Right atrium auricular region (tissue), 2 donors: ENCODE results near the gene PDE4B. TPM values are rescaled to one million over a fixed set of nuclear protein-coding genes. Genes with fewer than 3 reads are reported as not detected.

Experiments
- DNase-seq: peaks from one replicate; pipeline ENCODE4 v3.0.0-alpha.2; 2019; ENCODE audit warnings: low spot score
- H3K27ac ChIP-seq, 2 donors: fragments of 200-600 bp; sonication (generic); 1 replicate in 1 of 2; 2 replicates in 1 of 2; pipeline ENCODE4 v1.5.1; 2016 to 2019
- H3K27me3 ChIP-seq, 2 donors: fragments of 200-600 bp; sonication (generic); one replicate each; pipeline versions ENCODE4 v1.5.1 to v1.6.0; 2017 to 2019
- H3K36me3 ChIP-seq: fragments of 200-600 bp; sonication (generic); one replicate; pipeline ENCODE4 v1.5.1; 2016
- H3K4me1 ChIP-seq, 2 donors: fragments of 200-600 bp; sonication (generic); one replicate each; pipeline versions ENCODE4 v1.5.1 to v1.6.0; 2017 to 2019
- H3K4me3 ChIP-seq, 2 donors: fragments of 200-600 bp; sonication (generic); 1 replicate in 1 of 2; 2 replicates in 1 of 2; pipeline ENCODE4 v1.5.1; 2017 to 2019; ENCODE audit warnings: mild to moderate bottlenecking in 1 of 2, moderate library complexity in 1 of 2
- H3K9me3 ChIP-seq, 2 donors: fragments of 200-600 bp; sonication (generic); one replicate each; pipeline ENCODE4 v1.5.1; 2019
- total RNA-seq, 2 donors: library from RNA; depleted of rRNA; stranded (reverse); fragments of >200 nt; gene quantifications; one replicate each; pipeline ENCODE4 v1.1.0, GENCODE V29; 2016
- TF ChIP-seq, protein P1 (sequence below), 2 donors: fragments of 200-600 bp; sonication (generic); IDR thresholded peaks; one replicate each; pipeline ENCODE4 v1.5.1; 2019; ENCODE audit warnings: antibody characterized with exemption in 2 of 2

The PDE4B gene
- total RNA-seq, 2 donors from 2014 or later, result 16.0 to 27.7 TPM

DNA sequence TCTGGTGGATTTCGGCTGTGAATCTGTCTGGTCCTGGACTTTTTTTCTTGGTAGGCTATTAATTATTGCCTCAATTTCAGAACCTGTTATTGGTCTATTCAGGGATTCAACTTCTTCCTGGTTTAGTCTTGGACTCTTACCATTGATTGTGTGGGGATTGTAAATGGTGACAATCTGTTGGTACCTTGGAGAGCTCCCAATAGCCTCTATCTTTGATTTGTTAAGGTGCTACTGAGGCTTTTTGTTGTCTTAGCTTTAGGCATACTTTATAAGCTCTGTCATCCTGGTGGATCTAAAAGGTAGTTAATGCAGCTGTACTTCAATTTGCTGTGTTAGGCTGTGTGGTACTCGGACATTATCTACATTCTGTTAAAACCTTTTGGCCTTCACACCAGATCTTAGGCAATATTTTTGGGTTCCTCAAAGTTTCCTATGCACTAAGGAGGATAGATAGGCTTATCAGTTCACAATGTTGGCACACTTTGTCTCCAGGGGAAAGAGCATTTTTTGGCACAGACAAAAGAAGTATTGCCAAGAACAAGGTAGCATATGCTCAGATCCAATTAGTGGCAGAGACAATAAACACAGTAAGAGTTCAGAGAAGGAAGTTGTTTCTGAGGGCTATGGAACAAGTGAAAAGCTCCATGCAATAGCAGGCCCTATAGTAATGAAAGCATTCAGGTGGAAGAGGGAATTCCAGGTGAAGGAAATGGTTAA is 230.4 kb downstream of the PDE4B start:
- H3K4me3 ChIP-seq, result no peak overlapping the region
- H3K4me1 ChIP-seq, result no peaks in the 10 kb centered on the region
- no peak overlapping the region for H3K27ac ChIP-seq
- TF ChIP-seq, protein P1, sequence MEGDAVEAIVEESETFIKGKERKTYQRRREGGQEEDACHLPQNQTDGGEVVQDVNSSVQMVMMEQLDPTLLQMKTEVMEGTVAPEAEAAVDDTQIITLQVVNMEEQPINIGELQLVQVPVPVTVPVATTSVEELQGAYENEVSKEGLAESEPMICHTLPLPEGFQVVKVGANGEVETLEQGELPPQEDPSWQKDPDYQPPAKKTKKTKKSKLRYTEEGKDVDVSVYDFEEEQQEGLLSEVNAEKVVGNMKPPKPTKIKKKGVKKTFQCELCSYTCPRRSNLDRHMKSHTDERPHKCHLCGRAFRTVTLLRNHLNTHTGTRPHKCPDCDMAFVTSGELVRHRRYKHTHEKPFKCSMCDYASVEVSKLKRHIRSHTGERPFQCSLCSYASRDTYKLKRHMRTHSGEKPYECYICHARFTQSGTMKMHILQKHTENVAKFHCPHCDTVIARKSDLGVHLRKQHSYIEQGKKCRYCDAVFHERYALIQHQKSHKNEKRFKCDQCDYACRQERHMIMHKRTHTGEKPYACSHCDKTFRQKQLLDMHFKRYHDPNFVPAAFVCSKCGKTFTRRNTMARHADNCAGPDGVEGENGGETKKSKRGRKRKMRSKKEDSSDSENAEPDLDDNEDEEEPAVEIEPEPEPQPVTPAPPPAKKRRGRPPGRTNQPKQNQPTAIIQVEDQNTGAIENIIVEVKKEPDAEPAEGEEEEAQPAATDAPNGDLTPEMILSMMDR (IDR thresholded peaks at IDR 0.05), result no peak
- H3K27me3 ChIP-seq, result no peaks in the 10 kb centered on the region
- DNase-seq, result no peak
- no peaks in the 10 kb centered on the region for H3K9me3 ChIP-seq
- H3K36me3 ChIP-seq, result no peaks in the 10 kb centered on the region

DNA sequence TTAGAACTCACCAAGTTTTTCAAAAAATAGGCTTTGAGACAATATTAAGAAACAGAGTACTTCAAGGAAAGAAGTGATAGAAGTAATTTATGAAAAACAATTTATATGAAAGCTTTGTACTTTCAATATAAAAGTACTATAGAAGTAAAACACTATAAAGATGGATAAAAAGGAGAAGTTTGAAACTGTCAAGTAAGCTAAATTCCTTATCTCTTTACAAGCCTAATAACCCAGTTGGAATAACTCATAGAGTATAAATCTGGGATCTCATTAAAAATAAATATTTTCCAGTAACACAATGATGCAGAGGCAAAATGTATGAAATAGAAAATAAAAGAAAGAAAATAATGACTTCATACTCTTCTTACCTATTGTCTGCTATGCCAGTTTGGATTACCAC is 232.5 kb downstream of the PDE4B start:
- H3K4me3 ChIP-seq, result no peak overlapping the region
- DNase-seq, result no peak
- no peaks in the 10 kb centered on the region for H3K27me3 ChIP-seq
- peaks cover 0 to 1% of the 10 kb centered on the region in 2 donors for H3K9me3 ChIP-seq
- H3K27ac ChIP-seq, result no peak overlapping the region
- TF ChIP-seq, protein P1 (IDR thresholded peaks at IDR 0.05), result no peak
- H3K4me1 ChIP-seq, result no peaks in the 10 kb centered on the region
- H3K36me3 ChIP-seq, result no peaks in the 10 kb centered on the region

DNA sequence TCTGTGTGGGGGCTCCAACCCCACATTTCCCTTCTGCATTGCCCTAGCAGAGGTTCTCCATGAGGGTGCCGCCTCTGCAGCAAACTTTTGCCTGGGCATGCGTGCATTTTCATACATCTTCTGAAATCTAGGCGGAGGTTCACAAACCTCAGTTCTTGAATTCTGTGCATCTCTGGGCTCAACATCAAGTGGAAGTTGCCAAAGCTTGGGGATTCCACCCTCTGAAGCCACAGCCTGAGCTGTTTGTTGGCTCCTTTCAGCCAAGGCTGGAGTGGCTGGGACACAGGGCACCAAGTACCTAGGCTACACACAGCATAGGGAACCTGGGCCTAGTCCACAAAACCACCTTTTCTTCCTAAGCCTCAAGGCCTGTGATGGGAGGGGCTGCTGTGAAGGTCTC is 235.3 kb downstream of the PDE4B start:
- TF ChIP-seq, protein P1 (IDR thresholded peaks at IDR 0.05), result no peak
- DNase-seq, result no peak
- Histone ChIP-seq H3K4me1 (no peaks in the 10 kb centered on the region), H3K9me3 (peaks cover 0 to 9% of the 10 kb centered on the region in 2 donors), H3K36me3 (no peaks in the 10 kb centered on the region), H3K27me3 (no peaks in the 10 kb centered on the region), H3K27ac (no peak overlapping the region), H3K4me3 (no peak overlapping the region)

DNA sequence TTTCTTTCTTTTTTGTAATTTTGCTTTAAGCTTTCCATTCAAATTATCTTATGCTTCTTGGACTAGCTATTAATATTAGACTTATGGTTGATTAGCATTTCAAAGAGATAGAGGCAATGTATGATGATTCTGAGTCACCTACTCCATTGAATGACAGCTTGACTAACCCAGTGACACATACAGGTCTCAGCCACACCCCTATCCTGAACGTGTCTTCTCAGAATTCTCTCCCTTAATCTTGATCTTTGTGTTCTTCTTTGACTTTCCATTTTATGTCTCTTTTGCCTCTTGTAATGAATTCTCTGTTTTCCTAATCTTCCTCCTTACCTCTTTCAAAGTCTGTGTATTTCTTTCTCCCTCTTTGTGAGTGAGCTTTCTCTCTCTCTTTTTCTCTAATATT is 241.1 kb downstream of the PDE4B start:
- Histone ChIP-seq H3K27me3 (no peaks in the 10 kb centered on the region), H3K9me3 (peaks cover 0 to 9% of the 10 kb centered on the region in 2 donors), H3K4me3 (no peak overlapping the region), H3K4me1 (no peaks in the 10 kb centered on the region), H3K36me3 (no peaks in the 10 kb centered on the region), H3K27ac (no peak overlapping the region)
- TF ChIP-seq, protein P1 (IDR thresholded peaks at IDR 0.05), result no peak
- DNase-seq, result no peak

DNA sequence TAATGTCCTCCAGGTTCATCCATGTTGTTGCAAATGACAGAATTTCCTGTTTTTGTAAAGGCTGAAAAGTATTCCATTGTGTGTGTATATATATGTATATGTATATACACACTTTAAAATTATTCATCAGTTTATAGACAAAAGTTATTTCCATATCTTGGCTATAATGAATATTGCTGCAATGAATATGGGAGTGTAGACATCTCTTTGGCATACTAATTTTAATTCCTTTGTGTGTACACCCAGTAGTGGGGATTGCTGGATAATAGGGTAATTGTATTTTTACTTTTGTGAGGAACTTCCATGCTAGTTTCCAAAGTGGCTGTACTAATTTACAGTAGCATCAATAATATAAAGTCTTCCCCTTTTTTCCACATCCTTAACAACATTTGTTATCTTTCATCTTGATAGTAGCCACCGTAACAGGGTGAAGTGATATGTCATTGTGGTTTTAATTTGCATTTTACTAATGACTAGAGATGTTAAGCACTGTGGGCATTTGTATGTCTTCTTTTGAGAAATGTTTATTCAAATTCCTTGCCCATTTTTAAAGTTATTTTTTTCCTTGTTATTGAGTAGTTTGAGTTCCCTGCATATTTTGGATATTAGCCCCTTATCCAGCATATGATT is 243.0 kb downstream of the PDE4B start:
- TF ChIP-seq, protein P1 (IDR thresholded peaks at IDR 0.05), result no peak
- no peak for DNase-seq
- no peak overlapping the region for H3K4me3 ChIP-seq

More for the DNA sequence above, 243.0 kb downstream of the PDE4B start:
- Histone ChIP-seq H3K9me3 (peaks cover 0 to 2% of the 10 kb centered on the region in 2 donors), H3K27ac (no peak overlapping the region), H3K36me3 (no peaks in the 10 kb centered on the region), H3K27me3 (no peaks in the 10 kb centered on the region), H3K4me1 (no peaks in the 10 kb centered on the region)
